SH-SY5Y (cell line): Measurements from ENCODE around the gene MOB3B.

ENCODE experiments used
- GATA2 ChIP-seq: IDR thresholded peaks from 2 replicates; pipeline ENCODE4 v1.6.1; 2011; ENCODE audit warnings: mild to moderate bottlenecking, low read depth, low read length
- GATA3 ChIP-seq: IDR thresholded peaks from 2 replicates; pipeline ENCODE4 v1.6.1; 2011; ENCODE audit warnings: low read depth, mild to moderate bottlenecking, low read length, moderate library complexity

DNA sequence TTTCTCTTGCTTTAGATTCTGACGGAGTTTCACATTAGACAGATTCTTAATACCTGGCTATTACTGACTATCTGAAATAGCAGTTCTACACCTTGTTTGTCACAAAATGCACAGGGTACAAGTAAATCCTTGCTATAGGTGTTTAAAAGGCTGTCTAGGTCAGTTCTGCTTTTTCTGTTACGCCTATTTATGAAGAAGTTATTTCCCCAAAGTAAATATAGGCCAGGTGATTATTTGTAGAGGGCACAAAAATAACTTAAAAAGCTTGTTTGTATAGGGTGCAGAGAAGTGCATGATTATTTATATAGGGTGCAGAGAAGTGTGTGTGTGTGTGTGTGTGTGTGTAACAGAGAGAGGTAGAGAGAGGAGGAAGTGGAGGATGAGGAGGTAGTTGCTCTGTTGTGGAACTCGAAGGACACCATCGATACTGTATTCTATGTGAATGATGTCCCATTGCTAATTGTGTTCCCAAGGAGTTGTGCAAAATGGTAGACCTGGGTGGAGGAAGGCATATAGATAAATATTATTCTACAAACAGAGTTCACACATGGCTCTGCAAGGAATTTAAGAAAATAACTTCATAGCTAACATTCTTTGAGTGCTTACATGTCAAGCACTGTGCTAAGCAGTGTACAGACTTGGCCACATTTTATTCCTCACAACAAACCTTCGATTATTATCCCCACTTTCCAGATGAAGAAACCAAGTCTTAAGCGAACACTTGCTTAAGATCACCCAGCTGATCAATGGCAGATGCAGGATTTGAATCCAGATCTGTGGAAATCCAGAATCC, 136.4 kb downstream of the MOB3B start:
- TF ChIP-seq GATA2 = no peak
- no peak for TF ChIP-seq GATA3
